Measurements from ENCODE around the gene DNAJC8.

DNAJC8 gene

GRCh38 chr1:28248273-28249012 is 15.6 kb upstream of the DNAJC8 start (continued):
- TF ChIP-seq ZNF37A (tag by site-specific recombination; IDR thresholded peaks at IDR 0.05) (no peak), ZNF138 (tag by site-specific recombination; IDR thresholded peaks at IDR 0.05; ENCODE audit: borderline replicate concordance) (no peak), ZNF558 (tag by site-specific recombination; IDR thresholded peaks at IDR 0.05) (peak; percentile 44; the same call in 1 of the 2 replicates), ZNF335 (tag by site-specific recombination; conservative IDR thresholded peaks at IDR 0.05) (peak; percentile 80; the same call in 1 of the 2 replicates), ZNF394 (tag by site-specific recombination; IDR thresholded peaks at IDR 0.05; ENCODE audit: borderline replicate concordance) (peak; percentile 20; the same call in 1 of the 2 replicates)

- no peaks in the 10 kb centered on the region for H3K9me3 ChIP-seq (ENCODE audit: control insufficient read depth, insufficient read depth, low read depth, low read length)
- no peak for TF ChIP-seq ZNF404 (tag by site-specific recombination; IDR thresholded peaks at IDR 0.05)
- no peak for TF ChIP-seq ZNF423 (tag by site-specific recombination; IDR thresholded peaks at IDR 0.05)
- TF ChIP-seq AEBP2 (tag by site-specific recombination; IDR thresholded peaks at IDR 0.05; ENCODE audit: borderline replicate concordance): no peak
- peak; percentile 30; the same call in 1 of the 2 replicates for TF ChIP-seq PRDM6 (tag by site-specific recombination; IDR thresholded peaks at IDR 0.05)
- TF ChIP-seq RBAK (tag by site-specific recombination; IDR thresholded peaks at IDR 0.05): no peak
- TF ChIP-seq ZNF660 (tag by site-specific recombination; IDR thresholded peaks at IDR 0.05): no peak
- 0 out of 2 replicates have a peak, but pooled peaks have one; percentile 27 for TF ChIP-seq ZNF561 (tag by site-specific recombination; IDR thresholded peaks at IDR 0.05; ENCODE audit: borderline replicate concordance)
- peak; percentile 6; the same call in 1 of the 2 replicates for TF ChIP-seq ZNF629 (tag by site-specific recombination; IDR thresholded peaks at IDR 0.05)
- no peak for TF ChIP-seq ZNF394 (tag by site-specific recombination; IDR thresholded peaks at IDR 0.05; ENCODE audit: borderline replicate concordance)
- no peak for TF ChIP-seq ZNF211 (tag by site-specific recombination; IDR thresholded peaks at IDR 0.05; ENCODE audit: low read depth)
- TF ChIP-seq ZNF239 (tag by site-specific recombination; IDR thresholded peaks at IDR 0.05): no peak
- TF ChIP-seq ZNF366 (tag by site-specific recombination; conservative IDR thresholded peaks at IDR 0.05): no peak
- no peak for TF ChIP-seq ZNF433 (tag by site-specific recombination; IDR thresholded peaks at IDR 0.05; ENCODE audit: low read depth)
- 0 out of 2 replicates have a peak, but pooled peaks have one; percentile 61 for TF ChIP-seq ZNF692 (tag by site-specific recombination; IDR thresholded peaks at IDR 0.05)
- no peak for TF ChIP-seq ZIC2 (tag by site-specific recombination; IDR thresholded peaks at IDR 0.05)
- 0 out of 2 replicates have a peak, but pooled peaks have one; percentile 34 for TF ChIP-seq ZSCAN23 (tag by site-specific recombination; IDR thresholded peaks at IDR 0.05)
- no peak for TF ChIP-seq ZNF324 (tag by site-specific recombination; IDR thresholded peaks at IDR 0.05)
- peak; percentile 70; the same call in 1 of the 2 replicates for TF ChIP-seq ZFP69B (tag by site-specific recombination; IDR thresholded peaks at IDR 0.05)
- peak; percentile 5 for TF ChIP-seq ZNF664 (tag by site-specific recombination; IDR thresholded peaks at IDR 0.05)
- peak overlapping the region; percentile 25; the same call in 1 of the 2 replicates for H3K4me3 ChIP-seq (ENCODE audit: low read depth, low read length)
- peak overlapping the region; percentile 1; the same call in 1 of the 2 replicates for H3K27ac ChIP-seq (ENCODE audit: extremely low read depth, low read depth, low read length)
- peaks cover 0 to 7% of the 10 kb centered on the region in 2 experiments; a peak in 1 of 3 replicates for H3K36me3 ChIP-seq (ENCODE audit: control insufficient read depth in 2 of 2, insufficient read depth in 1 of 2, low read length in 2 of 2)
- ChIA-PET CTCF (interaction anchor here (0.5 to 3.0 kb wide), 29 partner anchors 10 to 630 kb away, joined by 3 to 42 read pairs (median 5); partner anchors contain the start of genes ATP5IF1, MED18 and SESN2), POLR2A (interaction anchor here (0.6 to 3.2 kb wide), 12 partner anchors 12 to 629 kb away, joined by 3 to 59 read pairs (median 8); partner anchors contain the start of genes ATP5IF1, MED18, SESN2 and TAF12)
- H3K4me1 ChIP-seq (ENCODE audit: control insufficient read depth, insufficient read depth, low read length): peaks cover 12% of the 10 kb centered on the region; the same call in 1 of the 2 replicates
Measured at GRCh38 chr1:28247612-28248272, 14.9 kb upstream of the DNAJC8 start.
